ENCODE results near the gene OR2T1. TPM values are rescaled to one million over a fixed set of nuclear protein-coding genes. Genes with fewer than 3 reads are reported as not detected.

The OR2T1 gene
- total and polyA plus RNA-seq, 9 of the 15 experiments (the other 6 are each of a cell fraction or from before 2014, with no cell fraction given): not detected

DNA sequence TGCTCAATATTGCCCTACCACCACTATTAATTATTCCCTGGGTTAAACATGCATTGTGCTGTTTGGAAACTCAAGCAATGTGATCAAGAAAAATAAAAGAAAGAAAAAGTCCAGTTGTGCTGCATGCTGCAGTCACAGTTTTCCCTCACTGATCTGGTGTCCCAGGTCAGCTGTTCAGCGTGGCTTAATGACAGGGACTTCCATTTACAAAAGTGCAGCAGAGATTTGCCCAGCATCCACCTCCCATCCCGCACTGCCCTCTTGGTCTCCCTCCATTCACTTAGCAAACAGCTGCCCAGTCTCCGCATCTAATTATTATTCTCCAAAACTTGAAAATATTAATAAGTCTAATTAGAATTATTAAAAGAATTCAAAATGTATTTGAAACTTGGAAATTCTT is 43.4 kb upstream of the OR2T1 start:
- no peaks in the 10 kb centered on the region for H3K79me2 ChIP-seq (ENCODE audit: control insufficient read depth, insufficient read depth, low read length)
- POLR2A ChIA-PET: no interaction called here
- intact Hi-C loops (cut with micrococcal nuclease): no loop called here
- no peak for TF ChIP-seq ZNF165 (CRISPR knock-in tag; IDR thresholded peaks at IDR 0.05; ENCODE audit: borderline replicate concordance)
- TF ChIP-seq BRCA1 (IDR thresholded peaks at IDR 0.05): no peak
- TF ChIP-seq BRCA1 (CRISPR knock-in tag; IDR thresholded peaks at IDR 0.05): no peak
- TF ChIP-seq, protein P1, sequence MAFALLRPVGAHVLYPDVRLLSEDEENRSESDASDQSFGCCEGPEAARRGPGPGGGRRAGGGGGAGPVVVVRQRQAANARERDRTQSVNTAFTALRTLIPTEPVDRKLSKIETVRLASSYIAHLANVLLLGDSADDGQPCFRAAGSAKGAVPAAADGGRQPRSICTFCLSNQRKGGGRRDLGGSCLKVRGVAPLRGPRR (CRISPR knock-in tag; IDR thresholded peaks at IDR 0.05): no peak
- TF ChIP-seq, protein P2, sequence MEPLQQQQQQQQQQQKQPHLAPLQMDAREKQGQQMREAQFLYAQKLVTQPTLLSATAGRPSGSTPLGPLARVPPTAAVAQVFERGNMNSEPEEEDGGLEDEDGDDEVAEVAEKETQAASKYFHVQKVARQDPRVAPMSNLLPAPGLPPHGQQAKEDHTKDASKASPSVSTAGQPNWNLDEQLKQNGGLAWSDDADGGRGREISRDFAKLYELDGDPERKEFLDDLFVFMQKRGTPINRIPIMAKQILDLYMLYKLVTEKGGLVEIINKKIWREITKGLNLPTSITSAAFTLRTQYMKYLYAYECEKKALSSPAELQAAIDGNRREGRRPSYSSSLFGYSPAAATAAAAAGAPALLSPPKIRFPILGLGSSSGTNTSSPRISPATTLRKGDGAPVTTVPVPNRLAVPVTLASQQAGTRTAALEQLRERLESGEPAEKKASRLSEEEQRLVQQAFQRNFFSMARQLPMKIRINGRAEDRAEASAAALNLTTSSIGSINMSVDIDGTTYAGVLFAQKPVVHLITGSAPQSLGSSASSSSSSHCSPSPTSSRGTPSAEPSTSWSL (CRISPR knock-in tag; IDR thresholded peaks at IDR 0.05; ENCODE audit: borderline replicate concordance): no peak
- TF ChIP-seq TARDBP (IDR thresholded peaks at IDR 0.05): no peak
- no peak for TF ChIP-seq ZNF253 (CRISPR knock-in tag; conservative IDR thresholded peaks at IDR 0.05)
- no peak for TF ChIP-seq MEF2A (IDR thresholded peaks at IDR 0.05; ENCODE audit: control insufficient read depth, low read depth, low read length)
- TF ChIP-seq, protein P3, sequence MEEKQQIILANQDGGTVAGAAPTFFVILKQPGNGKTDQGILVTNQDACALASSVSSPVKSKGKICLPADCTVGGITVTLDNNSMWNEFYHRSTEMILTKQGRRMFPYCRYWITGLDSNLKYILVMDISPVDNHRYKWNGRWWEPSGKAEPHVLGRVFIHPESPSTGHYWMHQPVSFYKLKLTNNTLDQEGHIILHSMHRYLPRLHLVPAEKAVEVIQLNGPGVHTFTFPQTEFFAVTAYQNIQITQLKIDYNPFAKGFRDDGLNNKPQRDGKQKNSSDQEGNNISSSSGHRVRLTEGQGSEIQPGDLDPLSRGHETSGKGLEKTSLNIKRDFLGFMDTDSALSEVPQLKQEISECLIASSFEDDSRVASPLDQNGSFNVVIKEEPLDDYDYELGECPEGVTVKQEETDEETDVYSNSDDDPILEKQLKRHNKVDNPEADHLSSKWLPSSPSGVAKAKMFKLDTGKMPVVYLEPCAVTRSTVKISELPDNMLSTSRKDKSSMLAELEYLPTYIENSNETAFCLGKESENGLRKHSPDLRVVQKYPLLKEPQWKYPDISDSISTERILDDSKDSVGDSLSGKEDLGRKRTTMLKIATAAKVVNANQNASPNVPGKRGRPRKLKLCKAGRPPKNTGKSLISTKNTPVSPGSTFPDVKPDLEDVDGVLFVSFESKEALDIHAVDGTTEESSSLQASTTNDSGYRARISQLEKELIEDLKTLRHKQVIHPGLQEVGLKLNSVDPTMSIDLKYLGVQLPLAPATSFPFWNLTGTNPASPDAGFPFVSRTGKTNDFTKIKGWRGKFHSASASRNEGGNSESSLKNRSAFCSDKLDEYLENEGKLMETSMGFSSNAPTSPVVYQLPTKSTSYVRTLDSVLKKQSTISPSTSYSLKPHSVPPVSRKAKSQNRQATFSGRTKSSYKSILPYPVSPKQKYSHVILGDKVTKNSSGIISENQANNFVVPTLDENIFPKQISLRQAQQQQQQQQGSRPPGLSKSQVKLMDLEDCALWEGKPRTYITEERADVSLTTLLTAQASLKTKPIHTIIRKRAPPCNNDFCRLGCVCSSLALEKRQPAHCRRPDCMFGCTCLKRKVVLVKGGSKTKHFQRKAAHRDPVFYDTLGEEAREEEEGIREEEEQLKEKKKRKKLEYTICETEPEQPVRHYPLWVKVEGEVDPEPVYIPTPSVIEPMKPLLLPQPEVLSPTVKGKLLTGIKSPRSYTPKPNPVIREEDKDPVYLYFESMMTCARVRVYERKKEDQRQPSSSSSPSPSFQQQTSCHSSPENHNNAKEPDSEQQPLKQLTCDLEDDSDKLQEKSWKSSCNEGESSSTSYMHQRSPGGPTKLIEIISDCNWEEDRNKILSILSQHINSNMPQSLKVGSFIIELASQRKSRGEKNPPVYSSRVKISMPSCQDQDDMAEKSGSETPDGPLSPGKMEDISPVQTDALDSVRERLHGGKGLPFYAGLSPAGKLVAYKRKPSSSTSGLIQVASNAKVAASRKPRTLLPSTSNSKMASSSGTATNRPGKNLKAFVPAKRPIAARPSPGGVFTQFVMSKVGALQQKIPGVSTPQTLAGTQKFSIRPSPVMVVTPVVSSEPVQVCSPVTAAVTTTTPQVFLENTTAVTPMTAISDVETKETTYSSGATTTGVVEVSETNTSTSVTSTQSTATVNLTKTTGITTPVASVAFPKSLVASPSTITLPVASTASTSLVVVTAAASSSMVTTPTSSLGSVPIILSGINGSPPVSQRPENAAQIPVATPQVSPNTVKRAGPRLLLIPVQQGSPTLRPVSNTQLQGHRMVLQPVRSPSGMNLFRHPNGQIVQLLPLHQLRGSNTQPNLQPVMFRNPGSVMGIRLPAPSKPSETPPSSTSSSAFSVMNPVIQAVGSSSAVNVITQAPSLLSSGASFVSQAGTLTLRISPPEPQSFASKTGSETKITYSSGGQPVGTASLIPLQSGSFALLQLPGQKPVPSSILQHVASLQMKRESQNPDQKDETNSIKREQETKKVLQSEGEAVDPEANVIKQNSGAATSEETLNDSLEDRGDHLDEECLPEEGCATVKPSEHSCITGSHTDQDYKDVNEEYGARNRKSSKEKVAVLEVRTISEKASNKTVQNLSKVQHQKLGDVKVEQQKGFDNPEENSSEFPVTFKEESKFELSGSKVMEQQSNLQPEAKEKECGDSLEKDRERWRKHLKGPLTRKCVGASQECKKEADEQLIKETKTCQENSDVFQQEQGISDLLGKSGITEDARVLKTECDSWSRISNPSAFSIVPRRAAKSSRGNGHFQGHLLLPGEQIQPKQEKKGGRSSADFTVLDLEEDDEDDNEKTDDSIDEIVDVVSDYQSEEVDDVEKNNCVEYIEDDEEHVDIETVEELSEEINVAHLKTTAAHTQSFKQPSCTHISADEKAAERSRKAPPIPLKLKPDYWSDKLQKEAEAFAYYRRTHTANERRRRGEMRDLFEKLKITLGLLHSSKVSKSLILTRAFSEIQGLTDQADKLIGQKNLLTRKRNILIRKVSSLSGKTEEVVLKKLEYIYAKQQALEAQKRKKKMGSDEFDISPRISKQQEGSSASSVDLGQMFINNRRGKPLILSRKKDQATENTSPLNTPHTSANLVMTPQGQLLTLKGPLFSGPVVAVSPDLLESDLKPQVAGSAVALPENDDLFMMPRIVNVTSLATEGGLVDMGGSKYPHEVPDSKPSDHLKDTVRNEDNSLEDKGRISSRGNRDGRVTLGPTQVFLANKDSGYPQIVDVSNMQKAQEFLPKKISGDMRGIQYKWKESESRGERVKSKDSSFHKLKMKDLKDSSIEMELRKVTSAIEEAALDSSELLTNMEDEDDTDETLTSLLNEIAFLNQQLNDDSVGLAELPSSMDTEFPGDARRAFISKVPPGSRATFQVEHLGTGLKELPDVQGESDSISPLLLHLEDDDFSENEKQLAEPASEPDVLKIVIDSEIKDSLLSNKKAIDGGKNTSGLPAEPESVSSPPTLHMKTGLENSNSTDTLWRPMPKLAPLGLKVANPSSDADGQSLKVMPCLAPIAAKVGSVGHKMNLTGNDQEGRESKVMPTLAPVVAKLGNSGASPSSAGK (IDR thresholded peaks at IDR 0.05): no peak

More for the DNA sequence above, 43.4 kb upstream of the OR2T1 start:
- DNase-seq (ENCODE audit: extremely low read depth in 1 of 4, low spot score in 3 of 4) (no peak), FAIRE-seq (no peak), ATAC-seq (no peak)
- Histone ChIP-seq H3K27me3 (ENCODE audit: control insufficient read depth in 2 of 2, insufficient read depth in 2 of 2, low read length in 2 of 2) (no peaks in the 10 kb centered on the region), H4K20me1 (replicated peaks; ENCODE audit: control insufficient read depth, insufficient read depth, low read length) (no peaks in the 10 kb centered on the region), H3K27ac (ENCODE audit: extremely low read depth, low read depth, low read length) (no peak overlapping the region), H3K9ac (ENCODE audit: insufficient read depth in 1 of 2, low read depth in 2 of 2, low read length in 2 of 2) (no peak overlapping the region), H3K36me3 (ENCODE audit: control insufficient read depth, insufficient read depth, low read length) (no peaks in the 10 kb centered on the region), H3K4me3 (no peak overlapping the region), H3K9me3 (replicated peaks; ENCODE audit: control insufficient read depth, insufficient read depth, low read depth, low read length) (peaks cover 6% of the 10 kb centered on the region), H3K4me1 (replicated peaks in 1 of 2; ENCODE audit: control insufficient read depth in 2 of 2, insufficient read depth in 2 of 2, low read length in 2 of 2) (no peaks in the 10 kb centered on the region), H3K4me2 (ENCODE audit: insufficient read depth, low read length) (no peak overlapping the region), H2AFZ (ENCODE audit: low read depth, low read length) (no peak overlapping the region), H3K9me1 (ENCODE audit: control insufficient read depth, insufficient read depth, low read length) (no peaks in the 10 kb centered on the region)
- CTCF ChIA-PET (ENCODE audit: low intra/inter-chr PET ratio): no interaction called here
- in situ Hi-C loops (cut with MboI): no loop called here
- no TSS peak for BruUV-seq (replicated peaks)
- WGBS (ENCODE audit: insufficient coverage, low coverage, missing lambda C conversion rate): 0% methylated on average over 3 of the region's 3 CpGs
